Measurements from ENCODE around the gene AGPAT4.

AGPAT4 gene

GRCh38 chr6:161244725-161245124 lies 29.1 kb downstream of the AGPAT4 start:
- Histone ChIP-seq H3K4me2 (ENCODE audit: low read depth, low read length, poor library complexity, severe bottlenecking) (no peak overlapping the region), H2AFZ (ENCODE audit: low read length) (no peak overlapping the region), H3K9me2 (replicated peaks; ENCODE audit: low read depth, low read length) (no peaks in the 10 kb centered on the region), H3K27me3 (ENCODE audit: insufficient read depth, low read length, poor library complexity, severe bottlenecking) (no peaks in the 10 kb centered on the region), H3K79me2 (ENCODE audit: insufficient read depth, low read length) (no peaks in the 10 kb centered on the region), H3K36me3 (ENCODE audit: insufficient read depth, low read length) (no peaks in the 10 kb centered on the region), H3K9me3 (ENCODE audit: insufficient read depth, low read depth, low read length) (no peaks in the 10 kb centered on the region), H4K20me1 (ENCODE audit: insufficient read depth, low read length, poor library complexity, severe bottlenecking) (no peaks in the 10 kb centered on the region), H3K4me3 (ENCODE audit: low read length, poor library complexity, severe bottlenecking) (no peak overlapping the region), H3K4me1 (ENCODE audit: insufficient read depth, low read length, poor library complexity, severe bottlenecking) (no peaks in the 10 kb centered on the region), H3K9ac (ENCODE audit: low read depth, low read length, poor library complexity, severe bottlenecking) (no peak overlapping the region), H3F3A (ENCODE audit: low read depth) (no peaks in the 10 kb centered on the region)
- TF ChIP-seq CTCF (conservative IDR thresholded peaks at IDR 0.05; ENCODE audit: low read length): no peak
- no peak for TF ChIP-seq EZH2phosphoT487 (IDR thresholded peaks at IDR 0.05; ENCODE audit: borderline replicate concordance)

- Histone ChIP-seq H3K27me3 (ENCODE audit: insufficient read depth, low read length, poor library complexity, severe bottlenecking) (no peaks in the 10 kb centered on the region), H3K4me1 (ENCODE audit: insufficient read depth, low read length, poor library complexity, severe bottlenecking) (no peaks in the 10 kb centered on the region), H4K20me1 (ENCODE audit: insufficient read depth, low read length, poor library complexity, severe bottlenecking) (no peaks in the 10 kb centered on the region), H2AFZ (ENCODE audit: low read length) (no peak overlapping the region), H3F3A (ENCODE audit: low read depth) (no peaks in the 10 kb centered on the region), H3K9ac (ENCODE audit: low read depth, low read length, poor library complexity, severe bottlenecking) (no peak overlapping the region), H3K79me2 (ENCODE audit: insufficient read depth, low read length) (no peaks in the 10 kb centered on the region), H3K4me3 (ENCODE audit: low read length, poor library complexity, severe bottlenecking) (no peak overlapping the region), H3K9me3 (ENCODE audit: insufficient read depth, low read depth, low read length) (no peaks in the 10 kb centered on the region), H3K4me2 (ENCODE audit: low read depth, low read length, poor library complexity, severe bottlenecking) (no peak overlapping the region), H3K36me3 (ENCODE audit: insufficient read depth, low read length) (no peaks in the 10 kb centered on the region), H3K9me2 (replicated peaks; ENCODE audit: low read depth, low read length) (no peaks in the 10 kb centered on the region)
- TF ChIP-seq CTCF (conservative IDR thresholded peaks at IDR 0.05; ENCODE audit: low read length): no peak
- TF ChIP-seq EZH2phosphoT487 (IDR thresholded peaks at IDR 0.05; ENCODE audit: borderline replicate concordance): no peak
Measured at GRCh38 chr6:161242779-161243693, 30.8 kb downstream of the AGPAT4 start.

GRCh38 chr6:161242113-161242512 lies 31.7 kb downstream of the AGPAT4 start:
- Histone ChIP-seq H3K4me1 (ENCODE audit: insufficient read depth, low read length, poor library complexity, severe bottlenecking) (no peaks in the 10 kb centered on the region), H3K9ac (ENCODE audit: low read depth, low read length, poor library complexity, severe bottlenecking) (no peak overlapping the region), H3F3A (ENCODE audit: low read depth) (no peaks in the 10 kb centered on the region), H4K20me1 (ENCODE audit: insufficient read depth, low read length, poor library complexity, severe bottlenecking) (no peaks in the 10 kb centered on the region), H3K9me2 (replicated peaks; ENCODE audit: low read depth, low read length) (no peaks in the 10 kb centered on the region), H3K36me3 (ENCODE audit: insufficient read depth, low read length) (no peaks in the 10 kb centered on the region), H3K4me3 (ENCODE audit: low read length, poor library complexity, severe bottlenecking) (no peak overlapping the region), H3K79me2 (ENCODE audit: insufficient read depth, low read length) (no peaks in the 10 kb centered on the region), H3K27me3 (ENCODE audit: insufficient read depth, low read length, poor library complexity, severe bottlenecking) (no peaks in the 10 kb centered on the region), H3K9me3 (ENCODE audit: insufficient read depth, low read depth, low read length) (no peaks in the 10 kb centered on the region), H3K4me2 (ENCODE audit: low read depth, low read length, poor library complexity, severe bottlenecking) (no peak overlapping the region), H2AFZ (ENCODE audit: low read length) (no peak overlapping the region)
- no peak for TF ChIP-seq CTCF (conservative IDR thresholded peaks at IDR 0.05; ENCODE audit: low read length)
- no peak for TF ChIP-seq EZH2phosphoT487 (IDR thresholded peaks at IDR 0.05; ENCODE audit: borderline replicate concordance)
